HG02678 (cell line): ENCODE data around the gene WNT6.

ENCODE experiments used
- ATAC-seq: cut with Tn5 transposase; IDR thresholded peaks from one replicate; pipeline ENCODE4 v1.9.1; 2021; ENCODE audit warnings: mild to moderate bottlenecking, moderate library complexity; ENCODE audit not compliant: unreplicated experiment

The WNT6 gene

DNA sequence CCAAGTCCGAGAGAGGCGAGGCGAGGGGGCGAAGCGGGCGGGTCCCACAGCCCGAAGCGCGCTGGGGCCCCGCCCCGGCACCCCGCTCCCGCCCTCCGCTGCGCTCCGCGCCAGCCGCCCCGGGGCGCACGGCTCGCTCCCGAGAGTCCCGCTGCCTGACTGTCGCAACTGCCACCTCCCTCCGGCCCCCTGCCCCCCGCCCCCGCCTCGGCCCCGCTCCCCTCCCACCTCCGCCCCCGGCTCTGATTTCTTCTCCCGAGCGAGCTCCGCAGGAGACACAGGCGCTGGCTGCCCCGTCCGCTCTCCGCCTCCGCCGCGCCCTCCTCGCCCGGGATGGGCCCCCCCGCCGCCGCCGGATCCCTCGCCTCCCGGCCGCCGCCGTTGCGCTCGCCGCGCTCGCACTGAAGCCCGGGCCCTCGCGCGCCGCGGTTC is at the start of gene WNT6:
Gene WNT6, plus strand, starts transcription at position 250 of the 432 bp plus-strand sequence. CDS start 233 bp downstream, outside the sequence.
- no peak for ATAC-seq

GRCh38 chr2:218810256-218810655 is 49.3 kb upstream of the WNT6 start:
- no peak for ATAC-seq

- ATAC-seq: no peak
These were observed 48.2 kb upstream of the WNT6 start for GRCh38 chr2:218811382-218811781.

DNA sequence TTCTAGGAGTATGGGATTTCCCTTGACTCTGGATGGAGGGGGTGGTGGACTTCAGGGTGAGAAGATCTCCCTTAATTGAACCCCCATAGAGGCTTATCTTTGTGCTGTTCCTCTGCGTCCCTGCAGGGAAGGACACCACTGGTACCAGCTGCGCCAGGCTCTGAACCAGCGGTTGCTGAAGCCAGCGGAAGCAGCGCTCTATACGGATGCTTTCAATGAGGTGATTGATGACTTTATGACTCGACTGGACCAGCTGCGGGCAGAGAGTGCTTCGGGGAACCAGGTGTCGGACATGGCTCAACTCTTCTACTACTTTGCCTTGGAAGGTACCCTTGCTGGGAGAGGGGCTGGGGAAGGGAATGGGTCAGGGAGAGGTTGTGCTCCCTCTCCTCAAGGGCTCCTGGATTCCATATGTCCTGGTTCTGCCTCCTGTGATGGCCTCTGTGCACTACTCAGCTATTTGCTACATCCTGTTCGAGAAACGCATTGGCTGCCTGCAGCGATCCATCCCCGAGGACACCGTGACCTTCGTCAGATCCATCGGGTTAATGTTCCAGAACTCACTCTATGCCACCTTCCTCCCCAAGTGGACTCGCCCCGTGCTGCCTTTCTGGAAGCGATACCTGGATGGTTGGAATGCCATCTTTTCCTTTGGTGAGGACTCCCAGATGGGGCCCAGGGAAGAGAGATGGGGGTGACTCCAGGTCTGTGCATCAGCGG is 47.3 kb upstream of the WNT6 start:
- no peak for ATAC-seq

- ATAC-seq: no peak
These were observed 46.7 kb upstream of the WNT6 start for GRCh38 chr2:218812861-218813260.

- no peak for ATAC-seq
These were observed 45.7 kb upstream of the WNT6 start for GRCh38 chr2:218813771-218814460.

- ATAC-seq: no peak
These were observed 44.9 kb upstream of the WNT6 start for GRCh38 chr2:218814540-218815243.

GRCh38 chr2:218815244-218815637 is 44.4 kb upstream of the WNT6 start:
- no peak for ATAC-seq

- ATAC-seq: no peak
These were observed 44.0 kb upstream of the WNT6 start for GRCh38 chr2:218815649-218816048.

GRCh38 chr2:218816561-218817011 is 43.0 kb upstream of the WNT6 start:
- ATAC-seq: no peak

- ATAC-seq: no peak
These were observed 40.5 kb upstream of the WNT6 start for GRCh38 chr2:218819093-218819492.

GRCh38 chr2:218820746-218821369 is 38.7 kb upstream of the WNT6 start:
- no peak for ATAC-seq

DNA sequence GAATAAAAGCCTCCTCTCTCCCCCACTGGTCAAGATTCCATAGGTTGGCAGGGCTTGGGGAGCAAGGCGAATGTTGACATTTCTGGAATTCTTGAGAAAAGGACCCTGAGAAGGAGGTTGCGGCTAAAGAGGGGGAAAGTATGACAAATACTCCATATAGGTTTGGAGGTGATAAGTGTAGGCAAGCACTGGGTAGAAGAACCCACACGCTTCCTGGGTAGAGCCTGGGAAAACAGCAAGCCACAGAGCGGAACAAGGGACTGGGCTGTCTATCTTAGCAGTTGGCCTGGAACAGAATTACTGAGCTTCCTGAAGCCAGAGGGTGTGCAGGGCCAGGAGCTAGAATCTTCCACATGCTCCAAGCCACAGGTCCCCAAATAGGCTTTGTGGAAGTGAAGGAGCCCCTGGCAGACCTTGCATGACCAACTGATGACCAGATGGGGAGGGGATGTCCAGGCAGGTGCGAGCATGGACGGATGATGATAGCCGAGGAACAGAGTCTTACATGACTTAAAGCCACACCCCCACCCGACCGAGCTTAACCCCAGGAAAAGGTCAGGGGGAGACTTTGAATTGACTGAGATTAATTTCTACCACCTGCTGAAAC is 37.9 kb upstream of the WNT6 start:
- no peak for ATAC-seq

DNA sequence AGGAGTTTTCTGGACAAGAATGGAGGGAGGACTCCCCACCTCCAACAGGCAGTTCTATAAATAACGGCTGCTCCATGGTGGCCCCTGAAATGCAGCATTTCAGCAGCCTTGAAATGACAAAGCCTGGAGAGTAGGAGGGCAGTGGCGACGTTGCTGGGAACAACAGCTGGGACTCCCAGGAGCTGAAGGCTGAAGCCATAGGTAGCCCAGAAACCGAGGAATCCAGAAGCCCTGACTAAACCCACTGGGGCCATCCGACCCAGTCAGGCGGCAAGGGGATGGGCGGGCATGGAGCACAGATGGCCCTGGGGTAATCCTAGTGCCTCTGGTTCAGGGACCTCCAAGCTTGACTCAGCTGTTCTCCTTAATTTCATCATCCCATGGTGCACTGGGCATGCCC is 37.0 kb upstream of the WNT6 start:
- no peak for ATAC-seq

- no peak for ATAC-seq
These were observed 36.3 kb upstream of the WNT6 start for GRCh38 chr2:218823196-218823855.

DNA sequence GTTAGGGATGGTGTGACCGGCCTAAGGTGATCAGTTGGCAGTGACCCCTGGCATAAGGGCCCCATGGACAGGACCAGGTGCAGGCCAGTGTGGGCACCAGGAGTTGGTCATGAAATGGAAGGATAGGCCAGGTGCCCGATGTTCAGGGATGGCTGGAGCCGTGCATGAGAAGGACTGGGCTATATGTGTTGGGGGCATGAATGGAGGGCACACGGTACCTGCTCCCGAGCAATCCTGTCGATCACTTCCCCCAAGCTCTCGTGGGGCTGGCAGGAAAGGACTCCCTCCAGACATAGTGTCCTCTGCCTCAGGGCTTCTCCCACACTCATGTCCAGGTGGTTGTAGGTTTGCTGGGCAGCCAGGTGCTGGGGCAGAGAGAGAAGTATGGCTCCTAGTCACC is 35.6 kb upstream of the WNT6 start:
- ATAC-seq: no peak

DNA sequence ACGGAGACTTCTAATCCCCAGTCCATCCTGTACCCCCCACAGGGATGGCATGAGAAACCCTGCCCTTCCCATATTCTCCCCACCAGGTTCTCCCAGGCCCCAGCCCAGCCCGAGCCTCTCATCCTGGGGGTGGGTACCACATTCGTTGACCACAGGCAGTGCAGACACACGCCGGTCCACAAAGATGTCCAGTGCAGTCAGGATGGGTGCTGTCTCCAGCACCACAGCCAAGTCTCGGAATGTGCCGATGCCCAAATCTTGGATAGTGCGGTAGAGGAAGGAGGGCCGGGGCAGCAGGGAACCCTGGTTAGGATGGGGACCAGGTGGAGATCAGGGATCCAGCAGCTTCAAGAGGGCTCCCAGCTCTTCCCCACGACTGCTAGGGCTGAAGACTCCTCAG is 32.8 kb upstream of the WNT6 start:
- no peak for ATAC-seq

GRCh38 chr2:218827701-218828476 is 31.7 kb upstream of the WNT6 start:
- no peak for ATAC-seq

DNA sequence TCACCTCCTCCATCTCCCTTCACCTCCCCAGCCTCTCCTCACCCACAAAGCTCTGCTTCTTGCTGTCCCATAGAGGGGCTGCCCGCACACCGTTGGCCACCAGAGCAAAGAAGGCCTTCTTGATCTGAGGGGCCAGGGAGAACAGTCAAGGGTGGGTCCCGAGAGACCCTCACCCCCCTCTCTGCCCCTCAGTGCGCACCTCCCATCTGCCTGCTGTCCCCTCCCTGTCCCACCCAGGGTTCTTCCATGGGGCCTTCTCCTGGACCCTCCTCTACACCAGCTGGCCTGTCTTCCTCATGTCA is 31.2 kb upstream of the WNT6 start:
- no peak for ATAC-seq
